Stimulated activated CD4-positive, alpha-beta T cell treated with anti-CD3 and anti-CD28 coated beads, Interleukin-4, amount 100 ng/mL, for 4 hours (primary cell): Measurements from ENCODE around the gene ABHD2.

Source experiments
- DNase-seq, 2 experiments: peaks; one replicate each; pipeline ENCODE4 v3.0.0-alpha.2; 2020

ABHD2 gene

DNA sequence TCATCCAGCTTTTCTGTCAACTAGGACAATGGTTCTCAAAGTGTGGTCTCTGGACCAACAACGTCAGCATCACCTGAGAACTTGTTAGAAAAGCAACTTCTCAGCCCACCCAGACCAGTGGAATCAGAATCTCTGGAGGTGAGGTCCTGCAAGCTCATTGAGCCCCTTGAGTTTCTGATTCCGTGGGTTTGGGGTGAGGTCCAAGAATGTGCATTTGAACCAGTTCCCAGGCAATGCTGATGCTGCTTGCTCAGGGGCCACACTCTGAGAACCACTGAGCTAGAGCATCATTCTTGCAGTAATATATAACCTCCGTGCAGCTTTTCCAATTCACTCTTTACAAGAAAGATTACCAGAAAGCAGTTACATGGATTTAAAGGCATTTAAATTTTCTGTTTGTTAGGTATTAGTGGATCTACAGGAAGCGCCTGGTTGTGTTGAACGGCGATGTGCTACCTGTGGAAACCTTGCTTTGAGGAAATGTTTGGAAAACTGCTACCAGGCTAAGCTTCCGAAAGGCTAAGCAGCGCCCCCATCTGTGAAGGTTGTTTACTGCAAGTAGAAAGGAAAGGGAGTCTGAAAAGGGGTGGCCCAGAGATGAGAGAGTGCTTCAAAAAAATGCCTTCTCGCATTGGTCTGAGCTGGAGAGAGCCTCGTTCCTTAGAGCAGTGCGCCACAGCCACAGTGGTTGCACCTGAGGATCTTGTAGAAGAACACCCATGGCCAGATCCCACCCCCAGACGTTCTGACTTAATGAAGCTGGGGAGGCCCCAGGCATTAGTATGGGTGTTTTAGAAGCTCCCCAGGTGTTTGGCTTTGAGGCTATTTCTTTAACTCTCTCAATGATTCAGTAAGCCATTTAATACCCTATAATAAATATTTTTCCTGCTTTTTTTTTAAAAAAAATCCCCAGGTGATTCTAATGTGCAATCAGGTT, 83.1 kb downstream of the ABHD2 start:
- DNase-seq = peak in 1 of 2 experiments; percentile 2

DNA sequence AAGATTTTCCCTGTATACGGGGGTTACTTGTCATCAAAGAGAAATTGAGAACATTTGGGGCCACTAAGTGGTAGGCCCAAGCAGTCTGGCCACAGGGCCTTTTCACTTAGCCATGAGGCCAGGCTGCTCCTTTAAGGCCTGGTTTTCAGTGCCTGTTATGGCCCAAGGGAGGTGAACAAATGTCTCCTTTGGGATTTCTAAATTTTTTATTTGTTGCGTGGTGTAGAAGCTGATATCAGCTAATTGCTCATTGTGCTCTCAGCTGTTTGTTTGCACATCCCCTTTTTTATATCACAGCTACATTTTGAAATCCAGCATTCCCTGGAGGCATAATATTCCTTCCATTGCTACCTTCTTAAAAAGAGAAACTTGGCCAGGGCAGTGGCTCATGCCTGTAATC, 84.7 kb downstream of the ABHD2 start:
- DNase-seq = no peak

DNA sequence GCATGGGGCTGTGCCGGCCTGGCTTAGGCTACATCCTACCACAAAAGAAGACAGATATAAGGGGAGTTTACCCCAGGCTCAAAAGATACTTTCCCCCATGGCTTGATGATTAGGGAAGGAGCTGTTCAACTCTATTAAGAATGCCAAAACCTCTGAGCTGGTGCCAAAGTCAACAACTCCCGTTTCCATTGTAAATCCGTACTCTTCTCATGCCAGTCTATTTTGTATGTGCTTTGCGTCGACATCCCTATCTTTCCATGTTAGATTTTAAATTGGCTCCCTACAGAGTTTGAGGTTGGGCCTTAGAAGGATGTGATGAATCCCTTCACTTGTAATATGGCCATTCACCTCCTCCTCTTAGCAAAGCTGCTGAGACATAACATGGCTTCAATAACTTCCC, 86.2 kb downstream of the ABHD2 start:
- DNase-seq = no peak

DNA sequence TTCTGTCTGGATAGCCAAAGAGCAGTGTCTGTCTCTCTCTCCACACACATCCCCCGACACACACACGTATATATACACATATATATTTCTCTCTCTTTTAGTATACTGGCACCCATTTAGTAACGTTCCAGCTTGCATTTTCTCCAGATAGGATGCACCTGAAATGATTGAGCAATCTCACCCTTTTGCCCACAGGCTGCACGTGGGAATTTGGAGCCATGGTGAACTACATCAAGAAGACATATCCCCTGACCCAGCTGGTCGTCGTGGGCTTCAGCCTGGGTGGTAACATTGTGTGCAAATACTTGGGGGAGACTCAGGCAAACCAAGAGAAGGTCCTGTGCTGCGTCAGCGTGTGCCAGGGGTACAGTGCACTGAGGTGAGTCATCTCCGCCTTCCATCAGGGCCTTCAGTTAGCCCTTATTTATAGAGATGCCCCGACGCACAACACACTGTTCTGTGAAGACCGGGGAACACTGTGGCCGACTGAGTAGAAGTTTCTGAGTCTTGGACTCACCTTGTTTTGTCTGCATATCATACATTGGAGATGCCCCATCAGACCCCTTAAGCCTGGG, 87.4 kb downstream of the ABHD2 start:
- DNase-seq = no peak

DNA sequence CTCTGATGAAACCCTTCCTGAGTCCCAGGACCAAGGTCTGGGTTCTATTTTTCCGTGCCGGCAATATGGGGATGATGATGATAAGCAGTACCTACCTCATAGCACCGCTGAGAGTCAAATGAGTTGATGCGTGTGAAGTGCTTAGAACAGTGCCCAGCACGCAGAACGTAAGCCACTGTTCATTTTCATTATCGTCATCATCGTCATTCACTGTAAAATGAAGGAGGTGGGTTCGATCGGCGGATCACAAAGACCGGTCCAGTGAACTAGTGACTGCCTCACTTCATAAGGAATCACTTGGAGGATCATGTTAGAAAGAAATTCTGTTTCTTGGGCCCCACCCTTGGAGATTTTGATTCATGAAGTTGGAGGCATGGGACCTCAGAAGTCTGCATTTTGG, 88.9 kb downstream of the ABHD2 start:
- DNase-seq = no peak

DNA sequence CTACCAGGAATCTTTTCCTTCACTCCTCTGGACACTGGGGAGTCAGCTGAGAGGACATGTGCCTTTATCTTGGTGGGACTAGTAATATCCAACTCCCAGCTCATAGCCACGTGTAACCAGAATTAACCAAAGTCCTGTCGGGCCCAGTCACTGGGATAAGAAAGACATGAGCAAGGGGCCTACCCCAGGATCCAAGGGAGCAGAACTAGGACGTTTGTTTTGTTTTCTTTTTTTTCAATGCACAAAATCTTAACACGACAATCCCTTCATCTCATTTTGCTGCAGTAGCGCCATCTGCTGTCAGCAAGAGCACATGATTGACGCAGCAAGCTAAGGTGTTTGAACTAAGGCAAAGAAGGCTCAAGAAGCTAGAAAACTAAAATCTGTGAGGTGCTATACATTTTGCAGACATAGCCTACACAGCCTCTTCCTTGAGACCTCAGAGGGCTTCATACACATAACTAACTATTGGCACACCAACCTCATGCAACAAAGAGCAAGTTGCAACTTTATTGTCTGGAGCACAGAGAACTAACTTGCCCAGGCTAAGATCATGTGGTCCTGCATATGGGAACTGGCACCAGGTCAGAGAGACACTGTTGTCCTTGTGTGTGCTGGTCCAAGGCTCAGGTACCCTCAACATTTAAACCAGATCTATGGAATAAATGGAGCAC, 89.5 kb downstream of the ABHD2 start:
- DNase-seq = peak; percentile 40 to 55

DNA sequence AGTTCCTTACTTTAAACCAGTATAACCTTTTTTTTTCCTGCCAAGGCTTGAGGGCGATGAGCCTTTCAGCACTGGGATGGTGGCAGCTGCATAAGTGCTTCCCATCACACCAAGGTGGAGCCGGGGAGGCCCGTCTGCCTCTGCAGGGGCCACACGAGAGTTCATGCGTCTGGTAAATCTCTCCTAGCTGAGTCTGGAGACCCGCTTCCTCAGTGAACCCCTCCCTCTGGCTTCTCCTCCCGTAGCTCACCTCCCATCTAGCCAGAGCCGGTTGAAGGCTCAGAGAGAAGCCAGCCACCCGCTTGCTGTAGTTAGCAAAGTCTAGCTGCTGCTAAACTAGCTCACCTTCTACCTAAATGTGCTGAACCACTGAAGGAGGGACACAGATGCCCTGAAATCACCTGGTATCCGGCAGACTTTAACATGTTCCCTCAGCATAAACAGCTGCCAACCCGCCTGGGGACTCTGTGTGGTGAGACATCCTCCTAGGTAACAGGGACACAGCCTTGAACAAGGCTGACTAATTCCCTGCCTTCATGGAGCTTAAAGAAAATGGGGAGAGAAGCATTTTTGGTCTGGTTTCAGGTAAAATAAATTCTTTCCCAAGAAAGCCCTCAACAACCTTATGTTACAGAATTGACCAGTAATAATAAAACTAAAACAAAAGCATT, 90.2 kb downstream of the ABHD2 start:
- DNase-seq = no peak

DNA sequence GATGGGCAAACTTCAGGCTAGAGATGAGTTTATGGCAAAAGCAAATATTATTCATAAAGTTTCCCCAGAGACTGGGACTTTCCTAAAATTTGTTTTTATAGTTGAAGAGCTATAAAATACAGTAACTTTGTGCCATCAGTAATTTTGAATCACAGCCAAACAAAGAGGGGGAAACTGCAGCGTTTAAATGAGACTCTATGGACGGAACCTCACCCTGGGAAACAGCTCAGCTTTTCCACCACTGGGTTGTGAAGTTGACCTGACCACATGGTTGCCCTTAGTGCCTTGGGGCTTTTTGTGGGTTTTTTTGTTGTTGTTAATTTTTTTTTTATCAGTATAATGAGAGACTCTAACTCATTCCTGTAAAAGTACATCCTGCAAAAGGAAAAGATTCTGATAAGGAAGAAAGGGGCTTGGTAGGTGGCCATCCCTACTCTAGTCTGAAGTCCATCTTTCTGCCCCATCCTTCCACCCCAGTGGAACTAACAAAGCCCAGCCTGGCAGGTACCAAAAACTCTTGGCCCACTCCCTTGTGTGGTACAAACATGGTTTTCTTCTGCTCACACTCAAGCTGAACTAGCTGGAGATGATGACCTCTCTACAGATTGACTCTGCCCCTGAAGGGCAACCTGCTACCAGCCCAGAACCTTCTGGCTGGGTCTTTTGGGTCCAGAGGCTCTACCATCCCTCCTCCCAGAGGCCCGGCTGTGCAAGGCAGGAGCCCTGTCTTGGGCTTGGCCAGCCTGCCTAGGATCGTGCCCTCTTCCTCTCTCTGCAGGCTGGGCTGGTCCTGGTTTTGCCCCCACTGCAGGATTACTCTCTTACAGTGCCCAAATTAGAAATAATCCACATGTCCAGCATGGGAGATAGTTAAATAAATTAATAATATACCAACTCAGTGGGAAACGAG, 92.0 kb downstream of the ABHD2 start:
- DNase-seq = no peak

DNA sequence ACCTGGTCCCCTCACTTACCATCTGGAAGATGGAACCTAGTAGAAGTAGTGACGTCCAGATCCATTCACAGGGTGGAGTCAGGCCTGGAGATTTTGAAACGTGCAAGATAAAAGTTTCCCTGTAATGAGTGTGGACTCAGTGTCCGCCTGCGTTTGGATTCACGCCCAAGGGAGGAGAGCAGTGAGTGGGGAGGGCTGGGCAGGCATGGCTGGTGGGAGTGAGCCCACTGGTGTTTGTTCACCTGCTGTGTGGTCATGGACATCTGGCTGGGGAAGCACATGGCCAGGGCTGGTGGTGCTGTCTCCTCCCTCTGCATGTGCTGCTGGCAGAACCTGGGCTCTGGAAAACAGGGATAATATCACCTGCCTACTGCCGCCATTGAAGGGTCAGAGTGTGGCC, 96.1 kb downstream of the ABHD2 start:
- no peak for DNase-seq

DNA sequence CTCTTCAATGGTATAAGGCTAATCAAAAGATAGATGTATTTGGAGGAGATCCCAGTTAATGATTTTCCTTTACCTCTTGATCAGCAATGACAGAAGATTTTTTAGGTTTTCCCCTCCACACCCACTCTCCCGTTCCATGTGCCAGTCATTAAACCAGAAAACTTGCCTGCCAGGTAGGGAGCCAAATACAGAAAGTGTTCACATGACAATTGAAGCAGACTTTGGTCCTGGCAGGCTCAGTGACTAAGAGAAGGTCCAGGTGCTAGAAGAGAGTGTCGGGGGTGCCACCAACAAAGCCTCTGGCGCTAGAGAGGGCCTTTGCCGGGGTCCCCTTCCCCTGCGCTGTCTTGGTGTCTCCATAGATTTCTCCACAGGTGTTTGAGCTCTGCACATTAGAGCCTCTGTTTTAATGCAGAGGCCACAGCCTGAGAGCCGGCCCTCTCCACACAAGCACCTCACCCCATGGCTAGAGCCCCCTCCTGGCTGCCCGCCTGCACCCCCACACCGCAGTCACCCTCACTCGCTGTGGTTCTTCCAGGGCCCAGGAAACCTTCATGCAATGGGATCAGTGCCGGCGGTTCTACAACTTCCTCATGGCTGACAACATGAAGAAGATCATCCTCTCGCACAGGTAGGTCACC, 96.8 kb downstream of the ABHD2 start:
- DNase-seq = no peak

DNA sequence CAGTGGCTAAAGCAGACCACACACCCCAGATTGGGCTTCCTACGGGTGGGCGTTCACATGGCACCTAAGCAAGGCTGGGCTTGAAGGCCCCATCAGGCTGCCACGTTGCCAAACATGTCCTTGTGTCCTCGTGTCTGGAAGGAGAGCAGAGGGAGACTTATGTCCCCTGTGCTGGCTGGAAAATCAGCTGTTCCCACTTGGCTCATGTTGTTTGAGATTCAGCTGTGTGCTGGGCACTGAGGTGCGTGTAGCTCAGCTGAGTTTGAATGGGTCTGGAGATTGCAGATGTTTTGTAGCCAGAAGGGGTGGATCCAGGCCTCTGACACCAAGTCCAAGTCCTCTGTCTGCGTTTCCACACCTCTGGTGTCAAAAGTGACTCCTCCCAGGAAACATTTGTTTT, 98.5 kb downstream of the ABHD2 start:
- DNase-seq = no peak

DNA sequence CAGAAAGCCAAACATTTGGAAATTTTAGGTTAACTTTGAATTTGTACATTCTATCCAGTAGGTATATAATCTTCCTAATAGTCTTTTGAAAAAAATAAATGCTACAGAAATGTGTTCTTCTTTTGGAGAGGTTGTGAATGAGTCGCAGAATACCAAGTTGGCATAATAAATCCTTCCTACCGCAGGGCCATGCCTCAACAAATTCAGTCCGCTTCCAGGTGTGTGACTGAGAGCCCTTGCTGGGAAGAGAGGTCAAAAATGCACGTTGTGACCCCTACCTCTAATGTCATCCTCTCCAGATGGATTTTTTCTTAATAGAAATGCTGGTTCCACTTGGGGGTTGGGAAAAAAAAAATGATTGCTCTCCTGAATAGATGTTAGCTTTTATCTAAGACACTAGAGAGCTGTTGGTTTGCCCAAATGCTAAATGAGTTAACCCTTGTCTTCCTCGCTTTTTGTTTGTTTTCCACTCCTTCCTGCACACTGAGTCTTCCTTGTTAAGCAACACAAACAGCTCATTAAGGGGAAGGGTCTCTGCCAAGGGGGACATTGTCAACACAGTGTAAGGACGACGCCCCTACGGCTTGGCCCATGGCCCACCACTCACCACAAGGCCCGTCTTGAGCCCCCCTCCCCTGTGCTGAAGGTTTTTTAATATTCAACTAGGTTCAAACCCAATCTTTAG, 99.2 kb downstream of the ABHD2 start:
- no peak for DNase-seq

DNA sequence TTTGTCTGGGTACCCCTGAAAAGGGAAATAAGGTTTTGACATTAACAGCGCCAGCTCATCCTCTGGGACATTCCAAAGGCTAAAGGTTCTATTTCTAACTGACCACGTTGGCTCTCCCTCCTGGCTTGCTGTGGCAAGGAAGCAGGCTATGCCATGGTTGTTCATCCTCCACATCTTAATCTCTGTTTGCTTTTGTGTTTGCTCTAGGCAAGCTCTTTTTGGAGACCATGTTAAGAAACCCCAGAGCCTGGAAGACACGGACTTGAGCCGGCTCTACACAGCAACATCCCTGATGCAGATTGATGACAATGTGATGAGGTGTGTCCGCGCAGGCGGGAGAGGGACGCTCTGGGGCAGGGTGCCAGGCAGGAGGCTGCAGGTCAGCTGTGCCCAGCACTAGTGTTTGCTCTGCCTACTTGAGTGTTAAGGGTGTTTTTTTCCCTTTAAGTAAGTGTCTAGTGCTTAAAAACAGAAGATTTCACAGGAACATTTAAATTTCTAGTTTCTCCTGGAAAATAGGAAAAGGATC, 99.8 kb downstream of the ABHD2 start:
- no peak for DNase-seq

DNA sequence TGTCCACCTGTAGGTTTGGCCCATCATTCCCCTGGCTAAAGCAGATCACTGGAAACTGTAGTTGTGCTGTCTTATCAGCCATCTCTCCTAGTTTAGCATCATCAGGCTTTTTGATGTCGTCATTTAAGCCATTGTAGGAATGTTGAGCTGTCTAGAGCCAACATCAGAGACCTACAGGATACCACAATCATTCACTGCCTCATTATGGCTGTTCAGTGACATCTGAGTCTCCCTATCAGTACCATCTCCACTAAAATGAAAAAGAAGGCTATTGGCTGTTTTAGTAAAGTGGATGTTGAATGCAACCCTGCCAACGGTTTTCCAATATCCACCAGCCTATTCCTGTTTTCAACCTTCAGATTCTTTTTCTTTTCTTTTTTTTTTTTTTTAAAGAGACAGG, 103.9 kb downstream of the ABHD2 start:
- DNase-seq = no peak

DNA sequence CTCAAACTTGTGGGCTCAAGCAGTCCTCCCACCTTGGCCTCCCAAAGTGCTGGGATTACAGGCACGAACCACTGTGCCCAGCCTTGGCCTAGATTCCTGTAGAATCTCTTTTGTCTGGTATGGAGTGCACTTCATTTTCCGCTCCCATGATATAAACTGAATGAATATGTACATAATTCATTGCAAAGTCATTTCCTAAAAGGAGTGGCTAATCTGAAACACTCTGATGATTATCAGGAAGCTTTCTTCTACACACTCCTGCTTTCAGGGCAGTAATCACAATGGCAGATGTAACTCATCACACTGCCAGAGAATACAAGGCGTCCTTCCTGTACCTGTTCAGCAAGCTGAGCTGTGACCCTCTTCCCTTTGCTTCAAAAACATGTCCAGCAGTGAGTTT, 104.5 kb downstream of the ABHD2 start:
- no peak for DNase-seq

DNA sequence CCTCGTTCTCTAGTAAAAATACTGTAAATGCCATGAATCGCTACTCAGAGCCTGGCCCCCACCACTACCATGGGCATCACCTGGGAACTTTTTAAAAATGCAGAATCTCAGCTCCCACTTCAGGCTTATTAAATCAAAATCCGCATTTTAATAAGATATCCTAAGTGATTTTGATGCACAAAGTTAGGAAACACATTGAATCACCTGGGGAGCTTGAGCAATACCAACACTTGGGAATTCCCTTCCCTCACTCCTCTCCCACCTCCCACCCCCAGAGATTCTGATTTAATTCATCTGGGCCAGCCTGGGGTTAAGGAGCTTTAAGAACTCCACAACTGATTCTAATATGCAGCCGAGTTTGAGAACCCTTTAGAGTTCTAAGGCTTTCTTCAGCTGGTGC, 106.4 kb downstream of the ABHD2 start:
- DNase-seq = no peak

DNA sequence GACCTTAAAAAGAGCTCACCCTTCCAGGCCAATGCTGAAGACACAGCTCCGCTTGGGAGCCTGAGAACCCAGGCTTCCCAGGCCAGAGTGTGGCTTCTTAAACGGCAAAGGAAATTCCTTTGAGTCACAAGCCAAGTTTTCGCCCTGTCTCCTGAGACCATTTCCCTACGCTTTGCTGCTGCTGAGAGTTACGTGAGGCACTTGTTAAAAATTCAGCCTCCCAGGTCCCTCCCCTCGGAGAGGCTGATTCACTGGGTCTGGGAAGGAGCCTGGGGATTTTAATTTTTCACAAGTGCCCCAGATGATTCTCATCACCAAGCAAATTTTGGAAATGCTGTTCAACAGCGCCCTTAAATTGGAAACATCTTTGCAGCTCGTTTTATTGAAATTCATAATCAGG, 107.6 kb downstream of the ABHD2 start:
- DNase-seq = no peak

DNA sequence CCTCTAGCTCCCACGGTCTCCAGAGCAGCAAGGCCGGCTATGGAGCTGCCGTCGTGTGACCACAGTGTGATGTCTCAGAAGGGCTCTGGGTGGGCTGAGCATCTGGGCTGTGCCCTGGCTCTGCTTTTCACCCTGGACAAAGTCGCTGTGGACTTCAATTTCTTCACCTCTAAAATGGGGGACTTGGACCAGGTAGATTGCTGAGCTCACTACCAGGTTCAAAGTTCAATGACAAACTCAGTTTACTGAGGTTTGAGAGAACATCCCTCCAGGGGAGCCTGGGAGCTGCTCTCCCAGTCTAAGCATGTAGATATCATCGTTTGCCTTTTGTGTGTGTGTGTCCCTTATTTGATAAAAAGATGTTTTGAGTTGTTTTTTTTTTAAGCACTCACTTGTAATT, 108.0 kb downstream of the ABHD2 start:
- DNase-seq = no peak

DNA sequence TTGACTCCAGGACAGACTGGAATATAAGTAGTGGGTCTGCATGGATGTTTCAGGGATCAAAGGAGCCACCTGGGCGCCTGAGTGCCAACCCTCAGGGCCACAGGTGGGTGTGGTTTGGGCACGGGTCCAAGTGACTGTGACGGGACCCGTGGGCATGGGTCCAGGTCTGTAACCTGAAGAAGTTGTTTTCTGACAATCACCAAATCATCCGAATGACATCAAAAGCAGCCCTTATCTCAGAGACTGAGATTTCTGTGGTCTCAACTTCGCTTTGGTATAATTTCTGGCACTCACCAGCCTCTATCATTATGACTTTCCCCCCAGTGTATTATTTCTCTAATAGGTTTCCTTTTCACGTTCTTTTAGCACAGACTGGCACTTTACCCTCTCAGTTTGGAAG, 108.7 kb downstream of the ABHD2 start:
- DNase-seq = no peak

DNA sequence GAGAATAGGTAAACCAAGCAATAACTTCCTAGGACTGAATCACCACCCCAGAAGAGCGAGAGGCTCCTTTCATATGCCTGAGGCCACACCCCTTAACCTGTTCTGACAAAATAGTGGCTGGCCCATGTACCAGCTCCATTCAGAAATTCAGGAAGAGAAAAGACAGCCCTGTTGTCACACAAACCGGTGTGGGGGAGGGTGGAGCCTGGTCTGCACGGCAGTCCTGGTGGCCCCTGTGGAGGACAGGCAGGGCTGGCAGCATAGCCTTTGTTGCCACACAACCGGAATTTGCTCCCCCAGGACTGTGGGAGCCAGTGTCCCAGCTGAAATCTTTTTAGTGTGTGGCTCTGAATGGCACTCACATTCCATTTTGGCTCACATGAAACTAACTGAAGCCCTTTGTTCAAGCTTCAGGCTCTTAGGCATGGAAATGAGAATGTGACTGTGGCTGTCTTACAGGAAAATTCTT, 109.3 kb downstream of the ABHD2 start:
- no peak for DNase-seq

DNA sequence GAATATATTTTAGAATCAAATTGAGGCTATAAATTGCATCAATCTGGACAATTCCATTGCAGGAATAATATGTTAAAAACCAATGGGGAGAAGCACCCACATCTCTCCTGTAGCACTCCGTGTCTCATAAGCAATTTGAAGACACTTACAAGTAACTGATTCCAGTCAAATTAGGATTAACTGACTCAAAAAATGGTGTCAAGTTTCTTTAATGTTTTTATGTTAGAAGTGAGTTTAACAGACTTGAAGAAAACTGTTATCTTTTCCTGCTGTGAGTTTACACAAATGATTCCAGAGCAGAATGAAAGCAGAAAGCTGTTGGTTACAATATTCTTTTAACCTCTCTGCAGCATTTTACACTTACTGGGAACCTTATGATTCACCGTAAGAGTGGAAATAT, 109.9 kb downstream of the ABHD2 start:
- no peak for DNase-seq
